GM23338 (cell line): ENCODE results near the gene CTDP1.

Experiments used
- EZH2 ChIP-seq: fragments of 200-600 bp; sonication (generic); IDR thresholded peaks from one replicate; pipeline ENCODE4 v1.8.0; 2017; ENCODE audit warnings: antibody characterized with exemption, mild to moderate bottlenecking, low read depth; ENCODE audit not compliant: unreplicated experiment
- POLR2AphosphoS5 ChIP-seq: IDR thresholded peaks from 2 replicates; pipeline ENCODE4 v1.6.1; 2016; ENCODE audit warnings: antibody characterized with exemption, low read depth
- STAT1 ChIP-seq: IDR thresholded peaks from one replicate; pipeline ENCODE4 v1.6.1; 2016; ENCODE audit warnings: antibody characterized with exemption; ENCODE audit not compliant: unreplicated experiment
- TF ChIP-seq, protein P1 (sequence below), 2 experiments: fragments of 200-600 bp in 1 of 2; sonication (generic) in 1 of 2; conservative IDR thresholded peaks; 2 replicates each; pipeline versions ENCODE4 v1.5.1 to v1.6.1; 2016 to 2017; ENCODE audit warnings: antibody characterized with exemption in 2 of 2, low read depth in 2 of 2, mild to moderate bottlenecking in 2 of 2, moderate library complexity in 1 of 2

DNA sequence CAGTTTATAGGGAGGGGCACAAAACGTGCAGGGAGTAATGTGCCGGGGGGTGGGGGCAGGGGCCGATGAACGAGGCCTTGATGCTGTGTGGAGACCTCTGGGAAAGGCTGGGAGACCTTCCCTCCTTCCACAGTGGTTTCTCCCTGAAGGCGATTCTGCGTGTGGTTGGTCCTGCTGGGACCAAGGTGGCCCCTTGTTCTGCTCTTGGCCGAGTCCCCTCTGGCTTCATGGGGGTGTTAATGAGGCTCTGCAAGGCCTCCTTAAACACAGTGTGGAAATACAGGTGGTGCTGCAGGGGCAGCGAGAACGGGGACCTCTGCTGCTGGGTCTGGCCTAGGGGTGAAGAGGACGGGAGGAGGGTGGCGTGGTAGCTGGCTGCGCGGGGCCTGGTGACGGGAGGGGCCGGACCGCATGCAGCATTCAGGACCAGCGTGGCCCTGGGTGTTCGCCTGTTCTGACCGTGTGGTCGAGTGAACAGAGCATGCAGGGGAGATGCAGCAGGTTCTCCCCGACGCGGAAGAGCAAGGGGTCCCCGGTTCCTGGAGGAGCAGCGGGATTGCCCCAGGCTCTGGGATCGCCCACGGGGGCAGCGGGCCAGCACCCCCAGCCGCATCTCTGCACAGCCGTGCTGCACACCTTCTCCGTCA is 76.0 kb downstream of the CTDP1 start:
- TF ChIP-seq POLR2AphosphoS5 (no peak), STAT1 (no peak), EZH2 (no peak)
- TF ChIP-seq, protein P1, sequence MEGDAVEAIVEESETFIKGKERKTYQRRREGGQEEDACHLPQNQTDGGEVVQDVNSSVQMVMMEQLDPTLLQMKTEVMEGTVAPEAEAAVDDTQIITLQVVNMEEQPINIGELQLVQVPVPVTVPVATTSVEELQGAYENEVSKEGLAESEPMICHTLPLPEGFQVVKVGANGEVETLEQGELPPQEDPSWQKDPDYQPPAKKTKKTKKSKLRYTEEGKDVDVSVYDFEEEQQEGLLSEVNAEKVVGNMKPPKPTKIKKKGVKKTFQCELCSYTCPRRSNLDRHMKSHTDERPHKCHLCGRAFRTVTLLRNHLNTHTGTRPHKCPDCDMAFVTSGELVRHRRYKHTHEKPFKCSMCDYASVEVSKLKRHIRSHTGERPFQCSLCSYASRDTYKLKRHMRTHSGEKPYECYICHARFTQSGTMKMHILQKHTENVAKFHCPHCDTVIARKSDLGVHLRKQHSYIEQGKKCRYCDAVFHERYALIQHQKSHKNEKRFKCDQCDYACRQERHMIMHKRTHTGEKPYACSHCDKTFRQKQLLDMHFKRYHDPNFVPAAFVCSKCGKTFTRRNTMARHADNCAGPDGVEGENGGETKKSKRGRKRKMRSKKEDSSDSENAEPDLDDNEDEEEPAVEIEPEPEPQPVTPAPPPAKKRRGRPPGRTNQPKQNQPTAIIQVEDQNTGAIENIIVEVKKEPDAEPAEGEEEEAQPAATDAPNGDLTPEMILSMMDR (conservative IDR thresholded peaks at IDR 0.05; ENCODE audit: low read depth in 2 of 2) = no peak
